Esophagus (tissue), 2 donors: ENCODE measurements around the gene RPS6KL1. TPM values are rescaled to one million over a fixed set of nuclear protein-coding genes. Genes with fewer than 3 reads are reported as not detected.

Source experiments
- H3K27ac ChIP-seq, 2 donors: one replicate each; pipeline ENCODE4 v1.5.1; 2013; ENCODE audit warnings: low read depth in 2 of 2, mild to moderate bottlenecking in 2 of 2, inconsistent platforms in 1 of 2, low read length in 1 of 2, moderate library complexity in 1 of 2
- H3K27me3 ChIP-seq, 2 donors: one replicate each; pipeline ENCODE4 v1.6.1; 2013; ENCODE audit warnings: low read length in 2 of 2, control low read depth in 1 of 2, mild to moderate bottlenecking in 1 of 2; ENCODE audit not compliant: insufficient read depth in 2 of 2, control insufficient read depth in 1 of 2
- H3K36me3 ChIP-seq, 2 donors: one replicate each; pipeline ENCODE4 v1.6.1; 2013; ENCODE audit warnings: low read length in 1 of 2; ENCODE audit not compliant: control insufficient read depth in 2 of 2, insufficient read depth in 2 of 2
- H3K4me1 ChIP-seq, 2 donors: one replicate each; pipeline ENCODE4 v1.6.1; 2013; ENCODE audit warnings: low read length in 1 of 2; ENCODE audit not compliant: control insufficient read depth in 2 of 2, insufficient read depth in 2 of 2
- H3K4me3 ChIP-seq, 2 donors: one replicate each; pipeline ENCODE4 v1.5.1; 2013; ENCODE audit warnings: low read length in 2 of 2, mild to moderate bottlenecking in 2 of 2, low read depth in 1 of 2, moderate library complexity in 1 of 2
- H3K9me3 ChIP-seq, 2 donors: one replicate each; pipeline ENCODE4 v1.6.1; 2013; ENCODE audit warnings: mild to moderate bottlenecking in 2 of 2, low read depth in 1 of 2, low read length in 1 of 2, moderate library complexity in 1 of 2; ENCODE audit not compliant: control insufficient read depth in 2 of 2, insufficient read depth in 1 of 2
- WGBS, 2 donors: extraction: QIAGEN DNeasy Blood & Tissue Kit; methylation state at CpG; one replicate each; pipeline ENCODE4 v1.1.7; 2013; 5-methylcytosine and 5-hydroxymethylcytosine counted together
- polyA plus RNA-seq, 2 donors: library from polyadenylated mRNA; stranded (reverse); fragments of 200-250 nt; gene quantifications; one replicate each; pipeline ENCODE4 v1.2.3, GENCODE V29; 2013
- donor health status: healthy with polysubstance abuse.
- donor health status: Bipolar disorder and iron deficiency.

RPS6KL1 gene
- polyA plus RNA-seq, 2 donors: 2.8 to 3.0 TPM

GRCh38 chr14:74915826-74916225 is 7.2 kb downstream of the RPS6KL1 start:
- no peak overlapping the region for H3K4me3 ChIP-seq
- peaks cover 10 to 44% of the 10 kb centered on the region in 2 donors for H3K4me1 ChIP-seq
- peaks cover 0 to 1% of the 10 kb centered on the region in 2 donors for H3K36me3 ChIP-seq
- WGBS, 2 donors: 35 to 41% methylated on average over 7 of the region's 7 CpGs
- no peak overlapping the region for H3K27ac ChIP-seq
- H3K9me3 ChIP-seq: no peaks in the 10 kb centered on the region
- no peaks in the 10 kb centered on the region for H3K27me3 ChIP-seq

GRCh38 chr14:74915426-74915825 is 7.6 kb downstream of the RPS6KL1 start:
- Histone ChIP-seq H3K27ac (no peak overlapping the region), H3K4me1 (peaks cover 10 to 44% of the 10 kb centered on the region in 2 donors), H3K27me3 (no peaks in the 10 kb centered on the region), H3K4me3 (no peak overlapping the region), H3K9me3 (no peaks in the 10 kb centered on the region), H3K36me3 (peaks cover 0 to 1% of the 10 kb centered on the region in 2 donors)
- 73 to 83% methylated on average over 4 of the region's 4 CpGs for WGBS, 2 donors

- peaks cover 0 to 1% of the 10 kb centered on the region in 2 donors for H3K36me3 ChIP-seq
- WGBS, 2 donors: 28 to 45% methylated on average over 6 of the region's 6 CpGs
- no peaks in the 10 kb centered on the region for H3K9me3 ChIP-seq
- no peak overlapping the region for H3K4me3 ChIP-seq
- peak overlapping the region; percentile 26 to 46 for H3K27ac ChIP-seq
- no peaks in the 10 kb centered on the region for H3K27me3 ChIP-seq
- H3K4me1 ChIP-seq: peaks cover 10 to 35% of the 10 kb centered on the region in 2 donors
These were observed 9.0 kb downstream of the RPS6KL1 start for GRCh38 chr14:74913986-74914573.

GRCh38 chr14:74913393-74913910 is 9.6 kb downstream of the RPS6KL1 start:
- peaks cover 10 to 33% of the 10 kb centered on the region in 2 donors for H3K4me1 ChIP-seq
- WGBS, 2 donors: 65 to 70% methylated on average over 5 of the region's 5 CpGs

GRCh38 chr14:74912801-74913200 is 10.3 kb downstream of the RPS6KL1 start:
- no peak overlapping the region for H3K4me3 ChIP-seq
- WGBS, 2 donors: 72 to 84% methylated on average over 10 of the region's 10 CpGs
- no peak overlapping the region for H3K27ac ChIP-seq
- H3K36me3 ChIP-seq: peaks cover 0 to 1% of the 10 kb centered on the region in 2 donors
- H3K27me3 ChIP-seq: no peaks in the 10 kb centered on the region
- H3K4me1 ChIP-seq: peaks cover 10 to 28% of the 10 kb centered on the region in 2 donors
- no peaks in the 10 kb centered on the region for H3K9me3 ChIP-seq

More at GRCh38 chr14:74913393-74913910, 9.6 kb downstream of the RPS6KL1 start:
- H3K36me3 ChIP-seq: peaks cover 0 to 1% of the 10 kb centered on the region in 2 donors
- H3K9me3 ChIP-seq: no peaks in the 10 kb centered on the region
- H3K27ac ChIP-seq: no peak overlapping the region
- H3K4me3 ChIP-seq: no peak overlapping the region
- H3K27me3 ChIP-seq: no peaks in the 10 kb centered on the region

GRCh38 chr14:74912111-74912510 is 10.9 kb downstream of the RPS6KL1 start:
- 83 to 89% methylated on average over 6 of the region's 6 CpGs for WGBS, 2 donors
- Histone ChIP-seq H3K27ac (no peak overlapping the region), H3K36me3 (no peaks in the 10 kb centered on the region), H3K27me3 (no peaks in the 10 kb centered on the region), H3K4me1 (peaks cover 8 to 26% of the 10 kb centered on the region in 2 donors), H3K9me3 (no peaks in the 10 kb centered on the region), H3K4me3 (no peak overlapping the region)

GRCh38 chr14:74911704-74912103 is 11.4 kb downstream of the RPS6KL1 start:
- peak overlapping the region in 1 of 2 donors; percentile 24 for H3K27ac ChIP-seq
- 56 to 61% methylated on average over 5 of the region's 5 CpGs for WGBS, 2 donors
- H3K9me3 ChIP-seq: no peaks in the 10 kb centered on the region
- no peaks in the 10 kb centered on the region for H3K36me3 ChIP-seq
- H3K27me3 ChIP-seq: no peaks in the 10 kb centered on the region
- peaks cover 10 to 25% of the 10 kb centered on the region in 2 donors for H3K4me1 ChIP-seq
- H3K4me3 ChIP-seq: no peak overlapping the region

- Histone ChIP-seq H3K27ac (peak overlapping the region in 1 of 2 donors; percentile 24), H3K36me3 (no peaks in the 10 kb centered on the region), H3K27me3 (no peaks in the 10 kb centered on the region), H3K9me3 (no peaks in the 10 kb centered on the region), H3K4me1 (peaks cover 10 to 25% of the 10 kb centered on the region in 2 donors), H3K4me3 (no peak overlapping the region)
- WGBS, 2 donors: 87 to 92% methylated on average over 6 of the region's 6 CpGs
These were observed 11.8 kb downstream of the RPS6KL1 start for GRCh38 chr14:74911221-74911620.

GRCh38 chr14:74910556-74910955 is 12.5 kb downstream of the RPS6KL1 start:
- WGBS, 2 donors: 62 to 68% methylated on average over 9 to 10 of the region's 10 CpGs
- Histone ChIP-seq H3K36me3 (peaks cover 0 to under 1% of the 10 kb centered on the region in 2 donors), H3K27me3 (no peaks in the 10 kb centered on the region), H3K4me1 (peaks cover 10 to 25% of the 10 kb centered on the region in 2 donors), H3K9me3 (no peaks in the 10 kb centered on the region), H3K4me3 (no peak overlapping the region), H3K27ac (peak overlapping the region in 1 of 2 donors; percentile 42)

- peaks cover 10 to 25% of the 10 kb centered on the region in 2 donors for H3K4me1 ChIP-seq
These were observed 13.1 kb downstream of the RPS6KL1 start for GRCh38 chr14:74909911-74910310.

More at GRCh38 chr14:74909911-74910310, 13.1 kb downstream of the RPS6KL1 start:
- Histone ChIP-seq H3K36me3 (peaks cover 0 to 4% of the 10 kb centered on the region in 2 donors), H3K27ac (no peak overlapping the region), H3K27me3 (no peaks in the 10 kb centered on the region), H3K4me3 (no peak overlapping the region), H3K9me3 (no peaks in the 10 kb centered on the region)
- WGBS, 2 donors: 89 to 90% methylated on average over 10 of the region's 10 CpGs
